PC-9 (cell line): ENCODE data around the gene EIF5. TPM values are rescaled to one million over a fixed set of nuclear protein-coding genes. Genes with fewer than 3 reads are reported as not detected.

Experiments used
- BruUV-seq: library from RNA; stranded (reverse); fragments of 400-500 nt; replicated peaks from 2 replicates; lab custom pipeline; 2021; lab: Mats Ljungman, UMichigan
- CTCF ChIA-PET: fragments of 300-600 bp; sonication (Branson Sonifier 250); formaldehyde crosslinking; loops from one replicate; lab custom pipeline; 2022; ENCODE audit warnings: antibody characterized with exemption; lab: Charles Lee
- POLR2A ChIA-PET: fragments of 300-600 bp; sonication (Branson Sonifier 250); formaldehyde crosslinking; loops from one replicate; lab custom pipeline; 2022; ENCODE audit warnings: antibody characterized with exemption; ENCODE audit not compliant: unreplicated experiment; lab: Charles Lee
- DNase-seq, 2 experiments: peaks; one replicate each; pipeline versions ENCODE4 v3.0.0 to v3.0.0-alpha.2; 2015 to 2022; ENCODE audit warnings: mixed read lengths in 1 of 2
- H2AFZ ChIP-seq: fragments of 200-600 bp; sonication (generic); 2 replicates; pipeline ENCODE4 v1.8.1; 2017; ENCODE audit warnings: antibody characterized with exemption
- H3F3A ChIP-seq: fragments of 200-600 bp; sonication (generic); 2 replicates; pipeline ENCODE4 v1.8.1; 2017; ENCODE audit warnings: antibody characterized with exemption, mild to moderate bottlenecking, low read depth; ENCODE audit not compliant: insufficient read depth
- H3K27ac ChIP-seq: fragments of 200-600 bp; sonication (generic); 2 replicates; pipeline ENCODE4 v1.6.1; 2016; ENCODE audit warnings: mixed run types
- H3K27me3 ChIP-seq: fragments of 200-600 bp; sonication (generic); 2 replicates; pipeline ENCODE4 v1.6.1; 2016; ENCODE audit warnings: low read depth, mixed run types; ENCODE audit not compliant: insufficient read depth
- H3K36me3 ChIP-seq: fragments of 200-600 bp; sonication (generic); 2 replicates; pipeline ENCODE4 v1.6.1; 2016; ENCODE audit warnings: low read depth, mixed run types
- H3K4me1 ChIP-seq: fragments of 200-600 bp; sonication (generic); replicated peaks from 2 replicates; pipeline ENCODE4 v1.6.1; 2016; ENCODE audit warnings: mixed run types; ENCODE audit not compliant: insufficient read depth
- H3K4me2 ChIP-seq: fragments of 200-600 bp; sonication (generic); 2 replicates; pipeline ENCODE4 v1.6.1; 2017; ENCODE audit warnings: mixed run types
- H3K4me3 ChIP-seq: fragments of 200-600 bp; sonication (generic); 2 replicates; pipeline ENCODE4 v1.6.1; 2016; ENCODE audit warnings: mixed run types
- H3K79me2 ChIP-seq: fragments of 200-600 bp; sonication (generic); 2 replicates; pipeline ENCODE4 v1.6.1; 2017; ENCODE audit warnings: low read depth, mixed run types
- H3K9me2 ChIP-seq: fragments of 200-600 bp; sonication (generic); 2 replicates; pipeline ENCODE4 v1.8.1; 2017; ENCODE audit warnings: mild to moderate bottlenecking; ENCODE audit not compliant: insufficient read depth
- H3K9me3 ChIP-seq: fragments of 200-600 bp; sonication (generic); 2 replicates; pipeline ENCODE4 v1.8.1; 2016; ENCODE audit warnings: low read depth; ENCODE audit not compliant: insufficient read depth
- H4K20me1 ChIP-seq: fragments of 200-600 bp; sonication (generic); 2 replicates; pipeline ENCODE4 v1.8.1; 2017; ENCODE audit not compliant: insufficient read depth
- EZH2 ChIP-seq: fragments of 200-600 bp; sonication (generic); IDR thresholded peaks from 2 replicates; pipeline ENCODE4 v1.8.0; 2017; ENCODE audit warnings: antibody characterized with exemption, low read depth
- intact Hi-C: fragments of 100-400 bp; cut with micrococcal nuclease; formaldehyde crosslinking; loops from one replicate; pipeline ENCODE4 v1.10.0; 2022; ENCODE audit not compliant: unreplicated experiment
- total RNA-seq: library from RNA; stranded (reverse); gene quantifications from 2 replicates; pipeline ENCODE4 v1.2.3, GENCODE V29; 2021
- TF ChIP-seq, protein P1 (sequence below): fragments of 200-600 bp; sonication (generic); conservative IDR thresholded peaks from 2 replicates; pipeline ENCODE4 v1.6.1; 2017; ENCODE audit warnings: mixed run types, antibody characterized with exemption, mild to moderate bottlenecking, moderate library complexity

Gene EIF5
- total RNA-seq, 1 experiment from 2014 or later = 330 TPM

DNA sequence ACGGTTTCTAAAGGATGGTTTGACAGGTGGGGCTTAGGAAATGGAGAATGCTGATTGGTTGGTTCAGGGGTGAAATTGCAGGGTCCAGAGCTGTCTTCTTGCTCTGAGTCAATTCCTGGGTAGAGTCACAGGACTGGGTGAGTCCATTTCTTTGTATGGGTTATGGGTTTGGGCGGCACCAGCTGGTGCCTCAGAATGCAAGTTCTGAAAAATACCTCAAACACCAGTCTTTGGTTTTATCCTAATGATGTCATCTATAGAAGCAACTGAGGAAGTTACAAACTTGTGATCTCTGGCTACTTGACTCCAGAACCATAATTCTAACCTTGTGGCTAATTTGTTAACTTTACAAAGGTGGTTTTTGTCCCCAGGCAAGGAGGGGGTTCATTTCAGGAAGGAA lies 47.6 kb upstream of the EIF5 start:
- Histone ChIP-seq H3K27ac (peak overlapping the region; percentile 83), H3K9me3 (no peaks in the 10 kb centered on the region), H4K20me1 (no peaks in the 10 kb centered on the region), H3K79me2 (no peaks in the 10 kb centered on the region), H3K4me3 (no peak overlapping the region), H3K4me1 (peaks cover 53% of the 10 kb centered on the region), H2AFZ (no peak overlapping the region), H3K4me2 (no peak overlapping the region), H3K27me3 (no peaks in the 10 kb centered on the region), H3K36me3 (no peaks in the 10 kb centered on the region), H3K9me2 (no peaks in the 10 kb centered on the region), H3F3A (peaks cover 49% of the 10 kb centered on the region)
- no TSS peak for BruUV-seq
- TF ChIP-seq, protein P1, sequence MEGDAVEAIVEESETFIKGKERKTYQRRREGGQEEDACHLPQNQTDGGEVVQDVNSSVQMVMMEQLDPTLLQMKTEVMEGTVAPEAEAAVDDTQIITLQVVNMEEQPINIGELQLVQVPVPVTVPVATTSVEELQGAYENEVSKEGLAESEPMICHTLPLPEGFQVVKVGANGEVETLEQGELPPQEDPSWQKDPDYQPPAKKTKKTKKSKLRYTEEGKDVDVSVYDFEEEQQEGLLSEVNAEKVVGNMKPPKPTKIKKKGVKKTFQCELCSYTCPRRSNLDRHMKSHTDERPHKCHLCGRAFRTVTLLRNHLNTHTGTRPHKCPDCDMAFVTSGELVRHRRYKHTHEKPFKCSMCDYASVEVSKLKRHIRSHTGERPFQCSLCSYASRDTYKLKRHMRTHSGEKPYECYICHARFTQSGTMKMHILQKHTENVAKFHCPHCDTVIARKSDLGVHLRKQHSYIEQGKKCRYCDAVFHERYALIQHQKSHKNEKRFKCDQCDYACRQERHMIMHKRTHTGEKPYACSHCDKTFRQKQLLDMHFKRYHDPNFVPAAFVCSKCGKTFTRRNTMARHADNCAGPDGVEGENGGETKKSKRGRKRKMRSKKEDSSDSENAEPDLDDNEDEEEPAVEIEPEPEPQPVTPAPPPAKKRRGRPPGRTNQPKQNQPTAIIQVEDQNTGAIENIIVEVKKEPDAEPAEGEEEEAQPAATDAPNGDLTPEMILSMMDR = no peak
- TF ChIP-seq EZH2 = no peak
- ChIA-PET POLR2A (interaction anchor here (0.5 to 0.7 kb wide), 2 partner anchors 181 to 597 kb away, joined by 4 to 9 read pairs; no protein-coding TSS in a partner anchor), CTCF (no interaction called here)
- peak in 1 of 2 experiments; percentile 10 for DNase-seq
- intact Hi-C loops = no loop called here

DNA sequence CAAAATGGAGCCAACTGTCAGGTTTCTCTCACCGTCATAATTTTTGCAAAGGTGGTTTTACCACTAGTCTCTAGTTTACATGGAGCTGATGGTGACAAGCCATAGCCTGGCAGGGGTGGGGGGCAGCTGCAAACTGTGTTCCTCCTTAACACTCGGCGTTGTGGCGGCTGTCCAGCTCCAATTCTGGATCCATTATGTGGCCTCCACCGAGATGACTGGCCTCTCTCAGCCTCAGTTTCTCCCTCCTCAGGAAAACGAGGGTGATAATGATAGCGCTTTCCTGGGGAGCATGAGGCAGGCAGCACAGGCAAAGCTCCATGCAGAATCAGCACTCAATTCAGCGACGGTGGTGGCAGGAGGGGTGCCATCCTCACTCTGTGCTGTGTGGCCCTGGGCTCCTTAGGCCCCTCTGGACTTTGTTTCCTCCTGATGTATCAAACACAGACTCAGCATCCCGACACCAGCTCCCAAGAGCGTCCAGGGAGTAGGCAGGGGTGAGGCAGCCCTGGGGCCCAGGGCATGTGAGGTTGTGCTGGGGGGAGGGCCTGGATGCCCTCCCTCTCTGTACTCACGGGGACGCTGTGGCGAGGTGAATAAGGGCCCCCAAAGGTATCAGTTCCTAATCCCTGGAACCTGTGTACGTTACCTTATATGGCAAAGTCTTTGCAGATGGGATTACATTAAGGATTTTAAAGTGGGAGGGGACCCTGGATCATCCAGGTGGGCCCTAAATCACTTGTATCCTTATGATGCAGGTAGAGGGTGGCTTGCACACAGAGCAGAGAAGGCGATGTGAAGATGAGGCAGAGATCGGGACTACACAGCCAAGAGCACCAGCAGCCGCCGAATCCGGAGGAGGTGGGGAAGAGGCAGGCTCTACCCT lies 46.8 kb upstream of the EIF5 start:
- Histone ChIP-seq H3K4me2 (no peak overlapping the region), H3K27me3 (no peaks in the 10 kb centered on the region), H3F3A (peaks cover 46% of the 10 kb centered on the region), H3K36me3 (no peaks in the 10 kb centered on the region), H3K9me2 (no peaks in the 10 kb centered on the region), H2AFZ (no peak overlapping the region), H3K4me1 (peaks cover 45% of the 10 kb centered on the region), H3K27ac (no peak overlapping the region), H3K9me3 (no peaks in the 10 kb centered on the region), H4K20me1 (no peaks in the 10 kb centered on the region), H3K79me2 (no peaks in the 10 kb centered on the region), H3K4me3 (no peak overlapping the region)
- ChIA-PET POLR2A (interaction anchor here (0.5 to 0.7 kb wide), 2 partner anchors 182 to 597 kb away, joined by 4 to 9 read pairs; no protein-coding TSS in a partner anchor), CTCF (interaction anchor here (0.6 kb wide), 1 partner anchor 1010 kb away, joined by 4 read pairs; no protein-coding TSS in a partner anchor)
- intact Hi-C loops = no loop called here
- TF ChIP-seq EZH2 = no peak
- TF ChIP-seq, protein P1 = no peak
- BruUV-seq = no TSS peak
- DNase-seq = peak in 1 of 2 experiments; percentile 22

DNA sequence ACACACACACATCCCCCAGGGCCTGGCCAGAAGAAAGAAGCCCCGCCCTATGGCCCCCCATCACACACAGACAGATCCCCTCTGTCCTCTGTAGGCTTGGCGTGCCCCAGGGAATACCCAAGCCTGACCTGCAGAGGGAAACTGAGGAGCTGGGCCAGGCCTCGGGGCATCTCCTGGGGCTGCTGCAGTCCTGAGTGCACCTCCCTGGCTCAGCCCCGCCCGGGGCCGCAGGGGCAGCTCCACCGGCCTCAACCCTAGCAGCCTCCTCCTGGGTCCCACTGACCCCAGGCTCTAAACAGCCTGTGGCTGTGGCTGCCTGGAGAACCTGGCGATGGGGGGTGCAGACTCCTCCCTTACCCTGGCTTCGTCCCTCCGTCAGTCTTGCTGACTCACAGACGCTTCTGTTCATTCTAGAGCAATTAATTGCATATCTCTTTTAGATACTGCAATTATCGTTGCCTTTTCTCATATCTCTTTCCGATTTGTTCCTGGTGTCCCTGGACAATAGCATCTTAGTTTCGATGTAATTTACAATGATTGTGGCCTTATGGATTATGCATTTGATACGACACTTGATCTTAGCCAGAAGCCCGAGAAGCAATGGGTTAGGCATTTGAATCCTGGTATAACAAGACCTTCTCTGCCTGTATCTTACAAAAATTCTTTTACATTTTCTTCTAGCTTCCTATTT lies 45.8 kb upstream of the EIF5 start:
- DNase-seq = peak in 1 of 2 experiments; percentile 16
- no peak overlapping the region for H2AFZ ChIP-seq
- no peaks in the 10 kb centered on the region for H3K79me2 ChIP-seq
- BruUV-seq = no TSS peak
- H3K9me3 ChIP-seq = no peaks in the 10 kb centered on the region
- no peak overlapping the region for H3K4me3 ChIP-seq
- H3K9me2 ChIP-seq = no peaks in the 10 kb centered on the region
- peaks cover 45% of the 10 kb centered on the region for H3K4me1 ChIP-seq
- H3K27me3 ChIP-seq = no peaks in the 10 kb centered on the region
- CTCF ChIA-PET = interaction anchor here (0.6 kb wide), 1 partner anchor 155 kb away, joined by 4 read pairs; no protein-coding TSS in a partner anchor
- peaks cover 46% of the 10 kb centered on the region for H3F3A ChIP-seq
- no peak overlapping the region for H3K27ac ChIP-seq
- no peaks in the 10 kb centered on the region for H4K20me1 ChIP-seq
- intact Hi-C loops = no loop called here
- TF ChIP-seq, protein P1 = no peak
- TF ChIP-seq EZH2 = no peak
- no peak overlapping the region for H3K4me2 ChIP-seq
- POLR2A ChIA-PET = interaction anchor here (0.7 kb wide), 1 partner anchor 324 kb away, joined by 3 read pairs; no protein-coding TSS in a partner anchor
- H3K36me3 ChIP-seq = no peaks in the 10 kb centered on the region
